Parathyroid adenoma (tissue), 2 donors: Measurements from ENCODE around the gene ETF1.

ENCODE experiments used
- H2AFZ ChIP-seq: fragments of 300-600 bp; sonication (generic); one replicate; pipeline ENCODE4 v1.7.0; 2017; ENCODE audit warnings: antibody characterized with exemption, mild to moderate bottlenecking
- H3K27ac ChIP-seq: fragments of 300-600 bp; sonication (generic); one replicate; pipeline ENCODE4 v1.7.0; 2017
- H3K27me3 ChIP-seq: fragments of 300-600 bp; sonication (generic); one replicate; pipeline ENCODE4 v1.7.0; 2017; ENCODE audit warnings: low read length; ENCODE audit not compliant: control insufficient read depth, insufficient read depth
- H3K36me3 ChIP-seq: fragments of 300-600 bp; sonication (generic); one replicate; pipeline ENCODE4 v1.7.0; 2017; ENCODE audit warnings: low read length; ENCODE audit not compliant: control insufficient read depth, insufficient read depth
- H3K4me1 ChIP-seq: fragments of 300-600 bp; sonication (generic); one replicate; pipeline ENCODE4 v1.7.0; 2017; ENCODE audit warnings: control low read depth
- H3K4me2 ChIP-seq: fragments of 300-600 bp; sonication (generic); one replicate; pipeline ENCODE4 v1.7.0; 2017; ENCODE audit warnings: low read length
- H3K4me3 ChIP-seq: fragments of 300-600 bp; sonication (generic); one replicate; pipeline ENCODE4 v1.7.0; 2017; ENCODE audit warnings: low read depth, low read length
- H3K79me2 ChIP-seq: fragments of 300-600 bp; sonication (generic); one replicate; pipeline ENCODE4 v1.7.0; 2017; ENCODE audit warnings: control low read depth
- H3K9ac ChIP-seq: fragments of 300-600 bp; sonication (generic); one replicate; pipeline ENCODE4 v1.7.0; 2017; ENCODE audit warnings: mild to moderate bottlenecking
- H3K9me3 ChIP-seq: fragments of 300-600 bp; sonication (generic); one replicate; pipeline ENCODE4 v1.7.0; 2017; ENCODE audit warnings: low read length; ENCODE audit not compliant: control insufficient read depth
- TF ChIP-seq, protein P1 (sequence below): fragments of 300-600 bp; sonication (generic); IDR thresholded peaks from one replicate; pipeline ENCODE4 v1.7.0; 2017; ENCODE audit warnings: antibody characterized with exemption, mild to moderate bottlenecking
- donor health status: primary hyperparathyroidism.

The ETF1 gene

DNA sequence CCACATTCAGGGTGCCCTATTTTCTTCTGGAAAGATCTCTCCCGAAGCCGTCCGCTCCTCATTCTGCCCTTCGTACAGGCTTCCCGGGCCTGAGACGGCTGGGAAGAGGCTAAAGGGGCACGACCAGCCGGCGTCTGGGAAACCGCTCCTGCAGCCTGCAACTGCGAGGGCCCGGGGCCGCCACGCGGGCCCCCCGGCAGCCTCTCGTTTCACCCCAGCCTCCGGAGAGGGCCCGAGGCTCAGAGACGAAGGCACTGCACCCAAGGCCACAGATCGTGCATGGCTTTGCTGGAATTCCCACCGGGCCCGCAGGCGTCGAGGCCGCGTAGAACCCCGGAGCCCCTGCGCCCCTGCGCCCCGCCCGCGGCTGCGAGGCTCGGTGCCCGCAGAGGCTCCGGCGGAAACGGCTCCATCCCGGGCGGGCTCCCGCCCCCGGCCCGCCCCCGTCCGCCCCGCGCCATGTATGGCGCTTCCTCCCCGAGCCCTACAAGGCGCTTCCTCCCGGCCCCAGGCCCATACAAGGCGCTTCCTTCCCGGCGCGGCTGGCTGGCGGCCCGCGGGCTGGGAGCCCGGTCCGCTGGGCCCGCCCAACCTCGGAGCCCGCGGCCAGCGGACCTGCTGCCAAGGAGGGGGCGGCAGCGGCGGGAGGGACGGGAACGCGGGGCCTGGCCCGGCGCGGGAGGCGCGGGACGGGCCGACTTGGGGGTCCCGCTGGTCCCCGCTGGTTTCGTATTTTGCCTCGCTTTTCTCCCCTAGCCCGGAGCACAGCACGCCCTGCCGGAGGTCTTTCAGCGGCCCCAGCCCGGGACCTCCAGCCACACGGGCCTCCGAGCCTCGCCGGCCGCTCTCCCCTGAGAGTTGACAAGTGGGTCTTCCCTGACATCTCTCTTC lies 51.1 kb downstream of the ETF1 start:
- H3K79me2 ChIP-seq = no peaks in the 10 kb centered on the region
- H3K27ac ChIP-seq = peak overlapping the region; percentile 64
- TF ChIP-seq, protein P1, sequence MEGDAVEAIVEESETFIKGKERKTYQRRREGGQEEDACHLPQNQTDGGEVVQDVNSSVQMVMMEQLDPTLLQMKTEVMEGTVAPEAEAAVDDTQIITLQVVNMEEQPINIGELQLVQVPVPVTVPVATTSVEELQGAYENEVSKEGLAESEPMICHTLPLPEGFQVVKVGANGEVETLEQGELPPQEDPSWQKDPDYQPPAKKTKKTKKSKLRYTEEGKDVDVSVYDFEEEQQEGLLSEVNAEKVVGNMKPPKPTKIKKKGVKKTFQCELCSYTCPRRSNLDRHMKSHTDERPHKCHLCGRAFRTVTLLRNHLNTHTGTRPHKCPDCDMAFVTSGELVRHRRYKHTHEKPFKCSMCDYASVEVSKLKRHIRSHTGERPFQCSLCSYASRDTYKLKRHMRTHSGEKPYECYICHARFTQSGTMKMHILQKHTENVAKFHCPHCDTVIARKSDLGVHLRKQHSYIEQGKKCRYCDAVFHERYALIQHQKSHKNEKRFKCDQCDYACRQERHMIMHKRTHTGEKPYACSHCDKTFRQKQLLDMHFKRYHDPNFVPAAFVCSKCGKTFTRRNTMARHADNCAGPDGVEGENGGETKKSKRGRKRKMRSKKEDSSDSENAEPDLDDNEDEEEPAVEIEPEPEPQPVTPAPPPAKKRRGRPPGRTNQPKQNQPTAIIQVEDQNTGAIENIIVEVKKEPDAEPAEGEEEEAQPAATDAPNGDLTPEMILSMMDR = peak; percentile 2
- peak overlapping the region; percentile 59 for H3K4me3 ChIP-seq
- peak overlapping the region; percentile 63 for H3K9ac ChIP-seq
- peaks cover 28% of the 10 kb centered on the region for H3K4me1 ChIP-seq
- no peaks in the 10 kb centered on the region for H3K9me3 ChIP-seq
- no peaks in the 10 kb centered on the region for H3K27me3 ChIP-seq
- no peaks in the 10 kb centered on the region for H3K36me3 ChIP-seq
- H3K4me2 ChIP-seq = peak overlapping the region; percentile 89
- H2AFZ ChIP-seq = peak overlapping the region; percentile 94

DNA sequence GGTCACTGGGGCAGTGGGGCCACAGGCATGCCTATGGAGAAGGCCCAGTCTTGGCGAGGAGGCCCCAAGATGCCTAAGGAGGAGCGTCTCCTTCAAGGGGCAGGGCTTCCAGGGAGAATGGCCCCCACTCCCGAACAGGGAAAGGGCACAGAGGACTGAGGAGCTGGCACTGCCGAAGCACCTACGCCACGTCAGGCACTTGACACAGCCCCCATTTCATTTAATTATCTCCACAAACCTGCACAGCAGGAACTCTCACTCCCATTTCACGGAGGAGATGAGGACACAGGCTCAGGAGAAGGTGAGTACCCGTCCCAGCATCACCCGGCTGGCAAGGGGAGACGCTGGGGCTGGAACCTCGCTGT lies 51.8 kb downstream of the ETF1 start:
- Histone ChIP-seq H3K36me3 (no peaks in the 10 kb centered on the region), H3K4me2 (peak overlapping the region; percentile 80), H3K4me3 (no peak overlapping the region), H3K9ac (no peak overlapping the region), H3K9me3 (no peaks in the 10 kb centered on the region), H2AFZ (peak overlapping the region; percentile 94), H3K27ac (peak overlapping the region; percentile 7), H3K4me1 (peaks cover 28% of the 10 kb centered on the region), H3K27me3 (no peaks in the 10 kb centered on the region), H3K79me2 (no peaks in the 10 kb centered on the region)
- TF ChIP-seq, protein P1 = no peak

DNA sequence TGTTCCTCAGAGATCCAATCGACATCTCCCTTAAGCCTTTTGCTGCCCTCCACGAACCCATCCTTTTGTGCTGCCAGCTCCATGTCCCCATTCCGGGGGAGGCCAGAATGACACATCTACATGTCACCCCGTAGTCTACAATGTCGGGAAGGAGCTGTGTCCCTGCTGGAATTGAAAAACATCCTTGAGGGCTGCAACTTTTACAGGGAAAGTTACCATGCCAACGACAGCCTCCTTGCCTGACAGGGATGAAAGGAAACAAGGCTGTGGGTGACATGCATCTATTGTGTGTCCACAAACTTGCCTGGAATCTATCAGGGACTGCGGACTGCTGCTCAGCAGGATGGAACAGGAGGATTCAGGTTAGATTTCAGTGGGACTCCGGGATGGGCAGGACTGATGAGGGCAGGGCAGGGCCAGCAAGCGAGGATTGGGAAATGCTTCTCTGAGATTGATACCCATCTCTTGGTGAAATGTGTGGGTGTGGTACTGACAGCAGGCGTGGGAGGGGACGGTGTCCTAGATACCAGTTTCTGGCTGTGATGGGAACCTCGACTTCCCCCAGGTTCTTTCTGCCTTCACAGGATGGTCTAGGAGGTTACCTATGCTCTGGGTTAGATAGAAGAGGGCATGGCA lies 52.3 kb downstream of the ETF1 start:
- Histone ChIP-seq H3K9ac (no peak overlapping the region), H3K27ac (no peak overlapping the region), H3K4me3 (no peak overlapping the region)

DNA sequence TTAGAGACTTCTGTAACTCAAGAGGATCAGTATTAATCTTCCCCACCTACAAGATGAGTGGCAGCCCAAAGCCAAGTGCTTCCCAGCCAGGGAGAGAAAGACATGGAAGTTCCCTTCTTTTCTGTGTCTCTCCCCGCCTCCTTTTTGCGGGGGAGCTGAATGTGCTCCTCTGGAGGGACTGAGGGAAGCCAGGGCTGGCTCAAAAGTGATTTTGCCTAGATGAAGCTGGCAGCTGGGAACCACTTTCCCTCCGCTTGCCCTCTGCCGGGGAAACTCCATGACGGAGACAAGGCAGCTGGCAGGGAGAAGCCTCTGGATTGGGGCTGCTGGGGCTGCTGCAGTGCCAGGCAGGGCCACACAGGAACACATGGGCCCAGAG lies 53.4 kb downstream of the ETF1 start:
- H3K4me1 ChIP-seq = peaks cover 28% of the 10 kb centered on the region
- H2AFZ ChIP-seq = no peak overlapping the region
- no peaks in the 10 kb centered on the region for H3K36me3 ChIP-seq
- no peaks in the 10 kb centered on the region for H3K27me3 ChIP-seq
- no peak overlapping the region for H3K4me2 ChIP-seq
- H3K4me3 ChIP-seq = no peak overlapping the region
- H3K79me2 ChIP-seq = no peaks in the 10 kb centered on the region
- no peaks in the 10 kb centered on the region for H3K9me3 ChIP-seq
- no peak overlapping the region for H3K27ac ChIP-seq
- TF ChIP-seq, protein P1 = no peak
- H3K9ac ChIP-seq = no peak overlapping the region

More for the DNA sequence above, 52.3 kb downstream of the ETF1 start:
- Histone ChIP-seq H3K27me3 (no peaks in the 10 kb centered on the region), H3K79me2 (no peaks in the 10 kb centered on the region), H2AFZ (peak overlapping the region; percentile 94), H3K4me2 (no peak overlapping the region), H3K9me3 (no peaks in the 10 kb centered on the region), H3K4me1 (peaks cover 28% of the 10 kb centered on the region), H3K36me3 (no peaks in the 10 kb centered on the region)
- TF ChIP-seq, protein P1 = no peak
